Astrocyte (in vitro differentiated cells and primary cell): ENCODE results near the gene REG3G. TPM values are rescaled to one million over a fixed set of nuclear protein-coding genes. Genes with fewer than 3 reads are reported as not detected.

Experiments
- DNase-seq: peaks from one replicate; pipeline ENCODE4 v3.0.0-alpha.2; 2010; ENCODE audit warnings: low read depth
- FAIRE-seq: peaks from 2 replicates; lab custom pipeline; 2011; peaks lifted over from hg19 to GRCh38; lab: Jason Lieb, UNC
- H2AFZ ChIP-seq: 2 replicates; pipeline ENCODE4 v1.6.0; 2012; ENCODE audit warnings: low read depth, low read length, inconsistent platforms
- H3K27ac ChIP-seq: 2 replicates; pipeline ENCODE4 v1.5.1; 2011; ENCODE audit warnings: low read depth, low read length, inconsistent platforms
- H3K27me3 ChIP-seq: 2 replicates; pipeline ENCODE4 v1.6.0; 2011; ENCODE audit warnings: low read length, inconsistent platforms; ENCODE audit not compliant: insufficient read depth
- H3K36me3 ChIP-seq: 2 replicates; pipeline ENCODE4 v1.5.1; 2011; ENCODE audit warnings: low read length, inconsistent platforms; ENCODE audit not compliant: insufficient read depth
- H3K4me1 ChIP-seq: 2 replicates; pipeline ENCODE4 v1.5.1; 2011; ENCODE audit warnings: low read length, inconsistent platforms; ENCODE audit not compliant: insufficient read depth
- H3K4me2 ChIP-seq: 2 replicates; pipeline ENCODE4 v1.6.0; 2012; ENCODE audit warnings: low read length, inconsistent platforms
- H3K4me3 ChIP-seq: 2 replicates; pipeline ENCODE4 v1.5.1; 2011; ENCODE audit warnings: low read depth, mild to moderate bottlenecking, low read length, inconsistent platforms; ENCODE audit not compliant: insufficient read depth
- H3K79me2 ChIP-seq: 2 replicates; pipeline ENCODE4 v1.6.0; 2012; ENCODE audit warnings: mild to moderate bottlenecking, low read length, inconsistent platforms; ENCODE audit not compliant: insufficient read depth
- H3K9ac ChIP-seq: 2 replicates; pipeline ENCODE4 v1.6.0; 2012; ENCODE audit warnings: mild to moderate bottlenecking, low read length, inconsistent platforms
- H3K9me3 ChIP-seq: 2 replicates; pipeline ENCODE4 v1.5.1; 2012; ENCODE audit warnings: low read depth, mild to moderate bottlenecking, low read length, inconsistent platforms; ENCODE audit not compliant: insufficient read depth
- H4K20me1 ChIP-seq: 2 replicates; pipeline ENCODE4 v1.6.0; 2012; ENCODE audit warnings: low read length, inconsistent platforms; ENCODE audit not compliant: insufficient read depth
- H3K27ac Mint-ChIP-seq: one replicate; pipeline ENCODE4 v1.8.0; 2021; ENCODE audit warnings: mild to moderate bottlenecking, mixed read lengths; ENCODE audit not compliant: unreplicated experiment
- H3K27me3 Mint-ChIP-seq: one replicate; pipeline ENCODE4 v1.8.0; 2021; ENCODE audit warnings: low read depth, mixed read lengths; ENCODE audit not compliant: unreplicated experiment
- H3K36me3 Mint-ChIP-seq: one replicate; pipeline ENCODE4 v1.8.0; 2021; ENCODE audit warnings: low read depth, mixed read lengths; ENCODE audit not compliant: unreplicated experiment
- H3K4me1 Mint-ChIP-seq: one replicate; pipeline ENCODE4 v1.8.0; 2021; ENCODE audit warnings: low read depth, mixed read lengths; ENCODE audit not compliant: unreplicated experiment
- H3K4me3 Mint-ChIP-seq: one replicate; pipeline ENCODE4 v1.8.0; 2021; ENCODE audit warnings: mild to moderate bottlenecking, moderate library complexity, mixed read lengths; ENCODE audit not compliant: unreplicated experiment
- H3K9me3 Mint-ChIP-seq: one replicate; pipeline ENCODE4 v1.8.0; 2021; ENCODE audit warnings: mild to moderate bottlenecking, mixed read lengths; ENCODE audit not compliant: unreplicated experiment
- CTCF ChIP-seq: IDR thresholded peaks from 2 replicates; pipeline ENCODE4 v1.5.1; 2011; ENCODE audit warnings: low read depth, mild to moderate bottlenecking, inconsistent platforms, low read length, moderate library complexity; ENCODE audit not compliant: insufficient read depth
- EZH2 ChIP-seq: IDR thresholded peaks from 2 replicates; pipeline ENCODE4 v1.6.1; 2012; ENCODE audit warnings: mild to moderate bottlenecking, low read length, inconsistent platforms; ENCODE audit not compliant: insufficient read depth
- total RNA-seq: library from RNA; stranded (reverse); gene quantifications from 2 replicates; pipeline ENCODE4 v1.2.1, GENCODE V29; 2021

The REG3G gene
- total RNA-seq, 1 donor from 2014 or later: not detected

DNA sequence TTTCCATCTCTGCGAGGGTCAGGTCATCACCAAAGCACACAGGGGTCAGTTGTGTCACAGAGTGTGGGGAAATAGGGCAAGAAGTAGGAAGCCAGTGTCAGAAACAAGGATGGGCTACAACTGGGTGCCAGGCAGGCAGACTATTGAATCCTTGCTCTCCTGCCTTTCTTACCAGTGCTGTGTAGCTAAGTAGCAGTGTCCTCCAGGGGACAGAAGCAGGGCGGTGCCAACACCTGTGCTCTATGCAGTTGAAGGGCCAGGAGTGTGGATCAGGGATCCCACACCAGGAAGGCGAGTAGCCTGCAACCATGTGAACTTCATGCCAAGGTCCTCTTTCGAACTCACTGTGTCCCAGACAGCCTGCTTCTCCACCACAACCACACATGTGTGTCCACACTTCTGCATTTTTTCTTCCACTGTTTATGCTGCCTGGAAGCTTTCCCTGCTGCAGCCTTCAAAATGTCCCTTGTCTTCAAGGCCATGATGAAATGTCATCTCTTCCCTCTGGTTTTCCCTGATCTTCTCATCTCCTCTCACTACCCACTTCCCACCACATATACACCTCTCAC lies 25.4 kb upstream of the REG3G start:
- H3K27ac ChIP-seq: no peak overlapping the region
- Mint-ChIP-seq H3K36me3 (no peaks in the 10 kb centered on the region), H3K27ac (no peak overlapping the region), H3K9me3 (no peaks in the 10 kb centered on the region), H3K4me1 (no peaks in the 10 kb centered on the region), H3K27me3 (peaks cover 19% of the 10 kb centered on the region), H3K4me3 (no peak overlapping the region)
- no peaks in the 10 kb centered on the region for H3K4me1 ChIP-seq
- H3K9me3 ChIP-seq: no peaks in the 10 kb centered on the region
- no peaks in the 10 kb centered on the region for H3K79me2 ChIP-seq
- H4K20me1 ChIP-seq: no peaks in the 10 kb centered on the region
- no peak overlapping the region for H2AFZ ChIP-seq
- H3K9ac ChIP-seq: no peak overlapping the region
- no peak overlapping the region for H3K4me2 ChIP-seq
- H3K27me3 ChIP-seq: peaks cover 1% of the 10 kb centered on the region
- no peak overlapping the region for H3K4me3 ChIP-seq
- no peaks in the 10 kb centered on the region for H3K36me3 ChIP-seq
- no peak for DNase-seq
- no peak for FAIRE-seq
- TF ChIP-seq EZH2 (no peak), CTCF (no peak)

DNA sequence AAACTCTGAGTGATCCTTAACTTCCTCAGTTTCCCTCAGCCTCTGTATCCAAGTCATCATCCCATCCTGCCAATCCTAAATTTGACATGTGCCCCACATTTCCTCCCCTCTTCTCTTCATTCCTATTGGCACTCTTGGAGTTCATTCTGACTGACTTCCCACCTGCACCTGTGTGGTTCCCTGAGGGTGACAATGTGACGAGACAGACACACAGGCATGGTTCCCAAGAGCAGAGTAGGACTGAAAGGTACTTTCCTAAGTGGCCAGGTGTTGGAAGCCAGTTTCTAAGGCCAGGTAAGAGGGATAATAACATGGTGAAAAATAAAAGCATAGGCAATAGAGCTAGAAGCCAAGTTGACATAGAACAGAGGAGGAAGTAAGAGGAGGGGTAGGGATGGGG lies 24.2 kb upstream of the REG3G start:
- Histone ChIP-seq H3K9me3 (no peaks in the 10 kb centered on the region), H3K9ac (no peak overlapping the region), H3K27me3 (no peaks in the 10 kb centered on the region), H3K4me1 (no peaks in the 10 kb centered on the region), H2AFZ (no peak overlapping the region), H3K4me2 (no peak overlapping the region), H3K79me2 (no peaks in the 10 kb centered on the region), H3K36me3 (no peaks in the 10 kb centered on the region), H4K20me1 (no peaks in the 10 kb centered on the region), H3K4me3 (no peak overlapping the region), H3K27ac (no peak overlapping the region)
- no peak for TF ChIP-seq CTCF
- no peak for TF ChIP-seq EZH2
- Mint-ChIP-seq H3K9me3 (no peaks in the 10 kb centered on the region), H3K4me1 (no peaks in the 10 kb centered on the region), H3K27me3 (peaks cover 17% of the 10 kb centered on the region), H3K4me3 (no peak overlapping the region), H3K36me3 (no peaks in the 10 kb centered on the region), H3K27ac (no peak overlapping the region)
- DNase-seq (no peak), FAIRE-seq (no peak)

GRCh38 chr2:79004680-79005079 lies 20.8 kb upstream of the REG3G start:
- H3K4me1 ChIP-seq: no peaks in the 10 kb centered on the region
- no peaks in the 10 kb centered on the region for H3K36me3 ChIP-seq
- peaks cover 4% of the 10 kb centered on the region for H3K27me3 Mint-ChIP-seq
- H3K9ac ChIP-seq: no peak overlapping the region
- DNase-seq (no peak), FAIRE-seq (no peak)
- H3K27ac ChIP-seq: no peak overlapping the region
- no peak overlapping the region for H3K4me2 ChIP-seq
- no peaks in the 10 kb centered on the region for H3K9me3 ChIP-seq
- no peak overlapping the region for H2AFZ ChIP-seq
- H3K4me1 Mint-ChIP-seq: no peaks in the 10 kb centered on the region
- H3K4me3 ChIP-seq: no peak overlapping the region
- TF ChIP-seq EZH2 (no peak), CTCF (no peak)
- no peaks in the 10 kb centered on the region for H3K36me3 Mint-ChIP-seq
- no peak overlapping the region for H3K4me3 Mint-ChIP-seq
- H3K9me3 Mint-ChIP-seq: no peaks in the 10 kb centered on the region
- no peaks in the 10 kb centered on the region for H3K79me2 ChIP-seq
- H3K27ac Mint-ChIP-seq: no peak overlapping the region
- no peaks in the 10 kb centered on the region for H4K20me1 ChIP-seq
- H3K27me3 ChIP-seq: no peaks in the 10 kb centered on the region
